MCF 10A (cell line): Measurements from ENCODE around the gene ASMTL. TPM values are rescaled to one million over a fixed set of nuclear protein-coding genes. Genes with fewer than 3 reads are reported as not detected.

Experiments
- BruUV-seq: library from RNA; stranded (reverse); fragments of 400-500 nt; replicated peaks from 2 replicates; lab custom pipeline; 2021; lab: Mats Ljungman, UMichigan
- CTCF ChIA-PET: fragments of 300-600 bp; sonication (Branson Sonifier 250); formaldehyde crosslinking; extraction: SDS; loops from one replicate; lab custom pipeline; 2021; ENCODE audit warnings: antibody characterized with exemption, inconsistent platforms; lab: Yijun Ruan, JAX
- POLR2A ChIA-PET: fragments of 300-600, 350-650 bp; sonication (Branson Sonifier 250); formaldehyde crosslinking; extraction: SDS; loops from one replicate; lab custom pipeline; 2020; ENCODE audit warnings: antibody characterized with exemption, inconsistent platforms; lab: Yijun Ruan, JAX
- DNase-seq: peaks from one replicate; pipeline ENCODE4 v3.0.0-alpha.2; 2018; ENCODE audit not compliant: unreplicated experiment
- H3K27ac Mint-ChIP-seq: one replicate; pipeline ENCODE4 v1.8.0; 2022; ENCODE audit warnings: mild to moderate bottlenecking, low read depth, mixed read lengths; ENCODE audit not compliant: unreplicated experiment
- H3K27me3 Mint-ChIP-seq: one replicate; pipeline ENCODE4 v1.8.0; 2022; ENCODE audit warnings: mixed read lengths; ENCODE audit not compliant: insufficient read depth, unreplicated experiment
- H3K36me3 Mint-ChIP-seq: one replicate; pipeline ENCODE4 v1.8.0; 2022; ENCODE audit warnings: mild to moderate bottlenecking, moderate library complexity, mixed read lengths; ENCODE audit not compliant: insufficient read depth, unreplicated experiment
- H3K4me1 Mint-ChIP-seq: one replicate; pipeline ENCODE4 v1.8.0; 2022; ENCODE audit warnings: mixed read lengths; ENCODE audit not compliant: insufficient read depth, unreplicated experiment
- H3K4me3 Mint-ChIP-seq: one replicate; pipeline ENCODE4 v1.8.0; 2022; ENCODE audit warnings: mild to moderate bottlenecking, moderate library complexity, mixed read lengths; ENCODE audit not compliant: unreplicated experiment
- H3K9me3 Mint-ChIP-seq: one replicate; pipeline ENCODE4 v1.8.0; 2022; ENCODE audit warnings: mixed read lengths; ENCODE audit not compliant: unreplicated experiment
- intact Hi-C: fragments of 100-400 bp; cut with micrococcal nuclease; formaldehyde crosslinking; loops from 2 replicates; pipeline ENCODE4 v1.14.1; 2022
- total RNA-seq: library from RNA; stranded (reverse); gene quantifications from 2 replicates; pipeline ENCODE4 v1.2.3, GENCODE V29; 2022
- TF ChIP-seq, protein P1 (sequence below): fragments of 200-600 bp; IDR thresholded peaks from one replicate; pipeline ENCODE4 v1.8.0; 2022; ENCODE audit warnings: antibody characterized with exemption, mild to moderate bottlenecking; ENCODE audit not compliant: unreplicated experiment

Gene ASMTL
- total RNA-seq, 1 experiment from 2014 or later = 20.6 TPM

DNA sequence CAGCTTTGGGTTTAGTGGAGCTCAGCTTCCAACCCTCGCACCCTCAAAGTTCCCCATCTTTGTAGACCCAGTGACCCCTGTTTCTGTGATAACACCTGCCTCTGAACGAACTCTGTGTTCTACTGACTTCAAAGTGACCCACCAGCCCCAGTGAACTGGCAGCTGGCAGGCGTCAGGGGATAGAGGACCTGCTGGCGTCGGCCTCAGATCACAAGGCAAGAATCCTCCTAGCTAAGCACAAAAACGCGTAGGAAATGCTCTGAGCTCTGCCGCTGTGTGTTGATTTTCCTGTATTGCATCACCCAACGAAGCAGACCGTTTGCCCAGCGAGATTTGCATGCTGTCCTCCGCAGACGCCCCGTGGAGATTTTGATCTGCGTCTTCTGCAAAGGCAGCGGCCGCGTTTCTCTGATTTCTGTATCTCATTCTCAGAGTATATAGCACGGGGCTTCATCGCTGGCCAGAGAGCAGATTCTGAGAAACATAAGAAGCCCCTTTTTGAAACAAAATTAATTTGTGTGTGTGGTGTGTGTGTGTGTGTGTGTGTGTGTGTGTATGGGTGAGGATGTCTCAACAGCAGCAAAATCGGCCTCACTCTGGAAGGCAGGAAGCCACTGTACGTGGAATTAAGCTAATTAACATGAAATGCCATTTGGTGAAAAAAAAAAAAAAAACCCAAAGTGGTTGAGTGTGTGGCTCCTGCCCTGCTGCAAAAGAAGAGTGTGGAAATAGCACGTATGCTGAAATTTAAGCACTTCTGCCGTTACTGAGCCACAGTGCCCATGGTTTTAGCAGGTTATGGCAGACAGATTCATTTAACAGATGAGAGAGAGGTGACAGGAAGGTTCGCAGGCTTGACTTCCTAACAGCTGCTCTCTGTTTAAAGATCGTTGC, 29.2 kb upstream of the ASMTL start:
- BruUV-seq = TSS peak; percentile 67
- Mint-ChIP-seq H3K27me3 (peaks cover 28% of the 10 kb centered on the region), H3K36me3 (no peaks in the 10 kb centered on the region), H3K9me3 (no peaks in the 10 kb centered on the region), H3K27ac (peak overlapping the region; percentile 73), H3K4me1 (peaks cover 6% of the 10 kb centered on the region), H3K4me3 (peak overlapping the region; percentile 65)
- intact Hi-C loops = no loop called here
- peak; percentile 70 for DNase-seq
- POLR2A ChIA-PET = no interaction called here
- TF ChIP-seq, protein P1, sequence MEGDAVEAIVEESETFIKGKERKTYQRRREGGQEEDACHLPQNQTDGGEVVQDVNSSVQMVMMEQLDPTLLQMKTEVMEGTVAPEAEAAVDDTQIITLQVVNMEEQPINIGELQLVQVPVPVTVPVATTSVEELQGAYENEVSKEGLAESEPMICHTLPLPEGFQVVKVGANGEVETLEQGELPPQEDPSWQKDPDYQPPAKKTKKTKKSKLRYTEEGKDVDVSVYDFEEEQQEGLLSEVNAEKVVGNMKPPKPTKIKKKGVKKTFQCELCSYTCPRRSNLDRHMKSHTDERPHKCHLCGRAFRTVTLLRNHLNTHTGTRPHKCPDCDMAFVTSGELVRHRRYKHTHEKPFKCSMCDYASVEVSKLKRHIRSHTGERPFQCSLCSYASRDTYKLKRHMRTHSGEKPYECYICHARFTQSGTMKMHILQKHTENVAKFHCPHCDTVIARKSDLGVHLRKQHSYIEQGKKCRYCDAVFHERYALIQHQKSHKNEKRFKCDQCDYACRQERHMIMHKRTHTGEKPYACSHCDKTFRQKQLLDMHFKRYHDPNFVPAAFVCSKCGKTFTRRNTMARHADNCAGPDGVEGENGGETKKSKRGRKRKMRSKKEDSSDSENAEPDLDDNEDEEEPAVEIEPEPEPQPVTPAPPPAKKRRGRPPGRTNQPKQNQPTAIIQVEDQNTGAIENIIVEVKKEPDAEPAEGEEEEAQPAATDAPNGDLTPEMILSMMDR = no peak
- CTCF ChIA-PET = no interaction called here

GRCh38 chrX:1480082-1480785, 27.5 kb upstream of the ASMTL start:
- Mint-ChIP-seq H3K27me3 (peaks cover 31% of the 10 kb centered on the region), H3K9me3 (peaks cover 5% of the 10 kb centered on the region), H3K4me3 (no peak overlapping the region), H3K27ac (peak overlapping the region; percentile 41), H3K36me3 (no peaks in the 10 kb centered on the region), H3K4me1 (peaks cover 6% of the 10 kb centered on the region)
- ChIA-PET CTCF (no interaction called here), POLR2A (no interaction called here)
- TF ChIP-seq, protein P1 = no peak
- DNase-seq = no peak
- BruUV-seq = no TSS peak
- intact Hi-C loops = no loop called here

GRCh38 chrX:1477801-1478458, 25.2 kb upstream of the ASMTL start:
- POLR2A ChIA-PET = no interaction called here
- intact Hi-C loops = no loop called here
- TF ChIP-seq, protein P1 = no peak
- no TSS peak for BruUV-seq
- Mint-ChIP-seq H3K9me3 (peaks cover 28% of the 10 kb centered on the region), H3K27me3 (peaks cover 42% of the 10 kb centered on the region), H3K27ac (no peak overlapping the region), H3K4me1 (peaks cover 6% of the 10 kb centered on the region), H3K36me3 (no peaks in the 10 kb centered on the region), H3K4me3 (no peak overlapping the region)
- CTCF ChIA-PET = no interaction called here
- no peak for DNase-seq

GRCh38 chrX:1477229-1477628, 24.5 kb upstream of the ASMTL start:
- intact Hi-C loops = no loop called here
- no peak overlapping the region for H3K27ac Mint-ChIP-seq
- POLR2A ChIA-PET = no interaction called here
- peaks cover 47% of the 10 kb centered on the region for H3K27me3 Mint-ChIP-seq
- no peak overlapping the region for H3K4me3 Mint-ChIP-seq
- H3K4me1 Mint-ChIP-seq = peaks cover 6% of the 10 kb centered on the region
- peaks cover 35% of the 10 kb centered on the region for H3K9me3 Mint-ChIP-seq
- TF ChIP-seq, protein P1 = no peak
- DNase-seq = no peak
- H3K36me3 Mint-ChIP-seq = no peaks in the 10 kb centered on the region
- CTCF ChIA-PET = no interaction called here
- BruUV-seq = no TSS peak
